ENCODE measurements around the gene RAB11FIP4. TPM values are rescaled to one million over a fixed set of nuclear protein-coding genes. Genes with fewer than 3 reads are reported as not detected.
A peak's percentile ranks its signal among the peaks of the same experiment; 100 is the strongest.

RAB11FIP4 gene
- polyA plus RNA-seq, 3 donors = 14.8 to 16.5 (median 15.5) TPM

DNA sequence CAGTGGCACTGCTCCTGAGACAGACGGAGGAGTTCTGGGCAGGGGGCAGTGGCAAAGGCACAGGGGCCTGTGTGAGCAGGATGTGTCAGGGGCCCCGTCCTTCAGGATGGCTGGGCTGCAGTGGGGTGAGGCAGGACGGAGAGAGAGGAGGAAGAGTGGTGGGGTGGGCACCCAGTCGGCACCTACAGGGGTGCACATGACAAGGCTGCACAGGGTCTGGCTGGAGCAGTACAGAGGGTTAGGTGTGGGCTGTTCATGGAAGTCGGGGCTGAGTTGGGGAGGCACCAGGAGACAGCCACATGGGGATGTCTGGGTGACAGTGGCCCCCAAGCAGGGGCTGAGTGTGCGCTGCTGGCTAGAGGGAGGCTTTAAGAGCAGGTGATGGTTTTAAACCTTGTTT is 106.0 kb downstream of the RAB11FIP4 start:
- DNase-seq = no peak

DNA sequence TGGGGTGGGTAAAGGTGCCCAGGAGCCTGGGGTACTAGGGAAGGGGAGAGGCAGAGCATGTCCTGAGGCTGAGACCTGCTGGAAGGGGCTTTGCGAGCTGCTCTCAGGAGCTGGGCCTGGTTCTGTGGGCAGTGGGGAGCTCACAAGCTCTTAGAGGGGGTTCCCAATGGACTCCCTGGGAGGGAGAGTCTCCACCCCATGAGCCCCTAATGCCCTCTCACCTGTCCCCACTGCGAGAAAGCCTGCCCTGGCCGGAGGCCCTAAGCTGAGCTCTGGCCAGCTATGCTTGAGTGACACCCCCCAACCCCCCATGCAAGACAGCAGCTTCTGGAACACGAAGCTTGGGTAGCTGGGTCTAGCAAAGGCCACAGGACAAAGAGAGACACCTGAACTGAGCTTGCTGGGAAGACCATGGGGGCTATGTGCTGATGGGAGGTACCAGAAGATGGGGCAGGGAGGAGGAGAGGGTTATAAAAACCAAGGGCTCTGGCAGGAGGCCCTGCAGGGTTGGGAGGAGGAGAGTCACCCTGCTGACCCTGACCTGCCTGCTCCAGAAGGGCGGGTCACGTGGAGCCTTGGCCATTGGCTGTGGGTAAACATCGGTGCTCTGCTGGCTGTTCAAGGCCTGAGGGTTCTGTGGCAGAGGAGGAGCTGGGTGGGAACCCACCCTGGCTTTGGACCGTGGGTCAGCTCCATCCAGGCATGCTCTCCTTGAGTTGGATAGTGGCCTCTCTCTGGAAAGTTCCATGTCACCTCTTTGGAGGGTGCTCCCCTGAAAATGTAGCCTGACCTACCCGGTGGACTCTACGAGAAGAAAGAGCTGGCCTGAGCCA is 106.7 kb downstream of the RAB11FIP4 start:
- no peak for DNase-seq

DNA sequence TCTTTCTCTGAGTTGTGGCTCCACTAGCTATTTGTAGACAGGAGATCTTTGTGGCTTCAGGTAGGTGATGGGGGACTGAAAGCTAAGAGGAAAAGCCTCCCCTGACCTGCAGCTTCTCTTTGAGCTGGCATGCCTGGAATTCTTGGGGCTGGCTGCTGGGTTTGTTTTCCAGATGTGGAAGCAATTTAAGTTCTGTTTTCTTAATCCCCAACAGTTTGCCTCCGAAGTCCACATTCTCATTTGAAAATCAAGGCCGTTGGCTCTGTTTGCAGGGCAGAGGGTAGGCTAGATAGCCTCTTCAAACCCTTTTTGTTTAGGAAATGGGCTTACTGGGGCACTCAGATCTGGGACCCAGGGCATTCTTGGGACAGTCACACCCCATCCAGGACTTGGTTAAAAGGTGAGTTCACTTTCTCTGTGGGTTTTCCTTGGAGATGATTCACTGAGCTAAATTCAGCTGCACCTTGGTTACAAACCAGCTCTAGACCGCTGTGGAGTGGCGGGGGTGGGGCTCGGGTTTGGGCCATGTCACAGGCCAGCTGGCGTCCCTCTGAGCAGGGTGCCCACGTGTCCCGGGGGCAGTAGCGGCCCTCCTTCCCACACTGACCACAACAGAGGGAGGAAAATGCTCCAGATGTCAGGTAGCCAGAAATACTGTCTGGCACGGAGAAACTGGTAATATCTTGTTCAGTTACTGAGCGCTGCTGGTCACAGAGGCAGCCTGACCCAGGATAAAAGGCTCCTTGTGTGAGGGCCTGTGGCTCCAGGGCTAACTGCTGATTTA is 108.5 kb downstream of the RAB11FIP4 start:
- peak; percentile 24 for DNase-seq

GRCh38 chr17:31506517-31506916 is 115.0 kb downstream of the RAB11FIP4 start:
- no peak for DNase-seq

GRCh38 chr17:31508288-31509094 is 117.0 kb downstream of the RAB11FIP4 start:
- DNase-seq = no peak

DNA sequence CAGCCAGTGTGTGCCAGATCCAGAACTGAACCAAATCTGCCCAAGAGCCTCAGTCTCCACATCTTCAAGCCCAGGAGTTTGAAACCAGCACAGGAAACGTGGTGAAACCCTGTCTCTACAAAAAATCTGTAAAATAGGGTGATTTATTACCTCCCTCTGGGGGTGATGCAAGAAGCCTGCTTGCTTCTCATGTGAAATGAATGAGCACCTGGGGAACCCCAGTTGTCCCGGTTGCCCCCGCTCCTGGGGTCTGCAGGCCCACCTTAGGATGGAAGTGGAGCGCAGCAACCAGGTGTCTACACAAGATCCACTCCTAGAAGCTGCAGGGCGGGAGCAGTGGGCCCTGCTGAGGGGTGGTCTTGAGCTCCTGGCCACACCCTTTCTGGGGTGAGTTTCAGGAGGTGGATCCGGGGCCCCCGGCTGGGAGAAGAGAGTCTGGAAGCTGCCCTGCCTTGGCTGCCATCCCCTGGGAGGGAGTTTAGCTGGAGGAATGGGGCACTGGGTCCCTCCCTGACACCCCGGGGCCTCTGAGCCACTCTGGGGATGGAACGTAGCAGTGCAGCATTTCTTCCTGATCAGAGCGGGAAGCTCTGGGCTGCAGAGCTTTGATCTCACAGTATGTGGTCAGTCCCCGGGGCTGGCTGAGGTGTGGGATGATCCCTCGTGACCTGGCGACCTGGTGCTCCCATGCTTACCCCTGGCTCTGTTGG is 117.8 kb downstream of the RAB11FIP4 start:
- no peak for DNase-seq

GRCh38 chr17:31509805-31510177 is 118.3 kb downstream of the RAB11FIP4 start:
- no peak for DNase-seq

GRCh38 chr17:31510308-31511194 is 119.1 kb downstream of the RAB11FIP4 start:
- DNase-seq = no peak

DNA sequence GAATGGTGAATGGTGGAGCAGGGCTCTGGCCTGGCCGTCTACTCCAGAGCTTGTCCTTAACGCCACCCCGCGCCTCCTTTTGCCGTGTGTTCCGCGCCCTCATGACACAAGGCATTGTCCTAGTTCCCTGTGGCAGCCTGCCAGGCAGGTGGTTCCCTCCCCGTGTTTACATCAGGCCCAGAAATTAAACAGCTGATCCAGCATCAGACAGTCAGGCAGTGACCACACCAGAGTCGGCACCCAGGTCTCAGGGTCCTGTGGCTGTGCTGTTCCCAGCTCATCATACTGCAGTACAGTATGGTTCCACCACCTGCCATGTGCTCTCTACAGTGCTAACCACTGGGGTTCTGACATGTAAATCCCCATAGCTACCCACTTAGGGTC is 119.7 kb downstream of the RAB11FIP4 start:
- no peak for DNase-seq

GRCh38 chr17:31511580-31511979 is 120.1 kb downstream of the RAB11FIP4 start:
- DNase-seq = no peak

- no peak for DNase-seq
These were observed 120.7 kb downstream of the RAB11FIP4 start for GRCh38 chr17:31512104-31512740.

GRCh38 chr17:31512796-31513195 is 121.3 kb downstream of the RAB11FIP4 start:
- no peak for DNase-seq

DNA sequence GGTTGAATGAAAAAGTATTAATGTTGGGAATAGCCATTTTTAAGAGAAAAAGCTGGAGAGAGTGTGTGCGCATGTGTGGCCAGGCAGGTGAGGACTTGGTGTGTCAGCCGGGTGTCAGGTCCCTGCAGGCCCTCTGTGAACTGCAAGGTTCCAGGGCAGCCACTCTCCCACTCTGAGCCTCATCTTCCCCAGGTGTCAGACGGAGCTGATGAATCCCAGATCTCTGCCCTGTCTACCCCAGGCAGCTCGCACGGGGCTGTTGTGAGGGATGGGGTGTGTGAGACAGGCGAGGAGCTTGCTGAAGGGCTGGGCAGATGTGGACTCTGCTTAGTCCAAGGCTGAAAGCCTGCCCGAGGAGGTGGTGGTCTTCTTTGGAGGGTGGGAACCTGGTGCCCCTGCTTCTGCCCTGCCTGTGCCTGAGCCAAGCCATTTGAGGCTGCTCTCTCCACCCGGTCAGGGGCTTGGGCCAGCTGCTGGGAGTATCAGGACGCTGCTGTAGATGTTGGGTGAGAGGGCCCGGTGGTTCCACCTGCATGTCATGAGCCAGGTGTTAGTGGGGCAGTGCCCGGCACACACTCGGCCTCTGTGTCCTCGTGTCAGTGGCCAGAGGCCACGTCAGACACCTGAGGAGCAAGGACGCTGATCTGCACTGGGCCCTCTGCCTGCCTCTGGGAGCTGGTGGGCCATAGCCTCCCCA is 122.4 kb downstream of the RAB11FIP4 start:
- DNase-seq = no peak

GRCh38 chr17:31515267-31515666 is 123.8 kb downstream of the RAB11FIP4 start:
- DNase-seq = no peak

GRCh38 chr17:31517524-31517923 is 126.0 kb downstream of the RAB11FIP4 start:
- DNase-seq = no peak

- DNase-seq = no peak
These were observed 127.0 kb downstream of the RAB11FIP4 start for GRCh38 chr17:31518478-31518877.

GRCh38 chr17:31521632-31522283 is 130.3 kb downstream of the RAB11FIP4 start:
- DNase-seq = no peak

- no peak for DNase-seq
These were observed 130.9 kb downstream of the RAB11FIP4 start for GRCh38 chr17:31522284-31522931.

All from renal pelvis (tissue), 4 donors.